PC-9 (cell line): ENCODE data around the gene KBTBD4. TPM values are rescaled to one million over a fixed set of nuclear protein-coding genes. Genes with fewer than 3 reads are reported as not detected.

Experiments used
- BruUV-seq: library from RNA; stranded (reverse); fragments of 400-500 nt; replicated peaks from 2 replicates; lab custom pipeline; 2021; lab: Mats Ljungman, UMichigan
- CTCF ChIA-PET: fragments of 300-600 bp; sonication (Branson Sonifier 250); formaldehyde crosslinking; loops from one replicate; lab custom pipeline; 2022; ENCODE audit warnings: antibody characterized with exemption; lab: Charles Lee
- POLR2A ChIA-PET: fragments of 300-600 bp; sonication (Branson Sonifier 250); formaldehyde crosslinking; loops from one replicate; lab custom pipeline; 2022; ENCODE audit warnings: antibody characterized with exemption; ENCODE audit not compliant: unreplicated experiment; lab: Charles Lee
- DNase-seq, 2 experiments: peaks; one replicate each; pipeline versions ENCODE4 v3.0.0 to v3.0.0-alpha.2; 2015 to 2022; ENCODE audit warnings: mixed read lengths in 1 of 2
- H2AFZ ChIP-seq: fragments of 200-600 bp; sonication (generic); 2 replicates; pipeline ENCODE4 v1.8.1; 2017; ENCODE audit warnings: antibody characterized with exemption
- H3F3A ChIP-seq: fragments of 200-600 bp; sonication (generic); 2 replicates; pipeline ENCODE4 v1.8.1; 2017; ENCODE audit warnings: antibody characterized with exemption, mild to moderate bottlenecking, low read depth; ENCODE audit not compliant: insufficient read depth
- H3K27ac ChIP-seq: fragments of 200-600 bp; sonication (generic); 2 replicates; pipeline ENCODE4 v1.6.1; 2016; ENCODE audit warnings: mixed run types
- H3K27me3 ChIP-seq: fragments of 200-600 bp; sonication (generic); 2 replicates; pipeline ENCODE4 v1.6.1; 2016; ENCODE audit warnings: low read depth, mixed run types; ENCODE audit not compliant: insufficient read depth
- H3K36me3 ChIP-seq: fragments of 200-600 bp; sonication (generic); 2 replicates; pipeline ENCODE4 v1.6.1; 2016; ENCODE audit warnings: low read depth, mixed run types
- H3K4me1 ChIP-seq: fragments of 200-600 bp; sonication (generic); replicated peaks from 2 replicates; pipeline ENCODE4 v1.6.1; 2016; ENCODE audit warnings: mixed run types; ENCODE audit not compliant: insufficient read depth
- H3K4me2 ChIP-seq: fragments of 200-600 bp; sonication (generic); 2 replicates; pipeline ENCODE4 v1.6.1; 2017; ENCODE audit warnings: mixed run types
- H3K4me3 ChIP-seq: fragments of 200-600 bp; sonication (generic); 2 replicates; pipeline ENCODE4 v1.6.1; 2016; ENCODE audit warnings: mixed run types
- H3K79me2 ChIP-seq: fragments of 200-600 bp; sonication (generic); 2 replicates; pipeline ENCODE4 v1.6.1; 2017; ENCODE audit warnings: low read depth, mixed run types
- H3K9me2 ChIP-seq: fragments of 200-600 bp; sonication (generic); 2 replicates; pipeline ENCODE4 v1.8.1; 2017; ENCODE audit warnings: mild to moderate bottlenecking; ENCODE audit not compliant: insufficient read depth
- H3K9me3 ChIP-seq: fragments of 200-600 bp; sonication (generic); 2 replicates; pipeline ENCODE4 v1.8.1; 2016; ENCODE audit warnings: low read depth; ENCODE audit not compliant: insufficient read depth
- H4K20me1 ChIP-seq: fragments of 200-600 bp; sonication (generic); 2 replicates; pipeline ENCODE4 v1.8.1; 2017; ENCODE audit not compliant: insufficient read depth
- EZH2 ChIP-seq: fragments of 200-600 bp; sonication (generic); IDR thresholded peaks from 2 replicates; pipeline ENCODE4 v1.8.0; 2017; ENCODE audit warnings: antibody characterized with exemption, low read depth
- intact Hi-C: fragments of 100-400 bp; cut with micrococcal nuclease; formaldehyde crosslinking; loops from one replicate; pipeline ENCODE4 v1.10.0; 2022; ENCODE audit not compliant: unreplicated experiment
- total RNA-seq: library from RNA; stranded (reverse); gene quantifications from 2 replicates; pipeline ENCODE4 v1.2.3, GENCODE V29; 2021
- TF ChIP-seq, protein P1 (sequence below): fragments of 200-600 bp; sonication (generic); conservative IDR thresholded peaks from 2 replicates; pipeline ENCODE4 v1.6.1; 2017; ENCODE audit warnings: mixed run types, antibody characterized with exemption, mild to moderate bottlenecking, moderate library complexity

The KBTBD4 gene
- total RNA-seq, 1 experiment from 2014 or later = 20.3 TPM

DNA sequence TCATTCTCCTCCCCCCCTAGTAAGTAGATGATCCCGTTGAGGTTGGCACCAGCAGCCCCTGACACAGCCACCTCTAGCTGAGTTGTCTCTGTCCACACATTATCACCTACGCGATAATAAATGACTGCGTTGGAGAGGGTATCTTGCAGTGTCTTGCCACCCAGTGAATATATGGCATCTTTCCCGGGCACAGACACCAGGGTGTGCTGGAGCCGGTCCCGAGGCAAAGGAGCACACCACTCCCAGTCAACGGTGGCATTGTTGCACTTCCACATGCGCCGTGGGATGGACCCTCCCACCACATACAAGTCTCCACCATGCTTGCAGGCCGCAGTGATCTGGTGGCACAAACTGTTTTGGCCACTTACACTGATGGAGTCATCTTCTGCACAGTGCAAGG, 5.4 kb downstream of the KBTBD4 start:
- no peak for TF ChIP-seq EZH2
- TF ChIP-seq, protein P1, sequence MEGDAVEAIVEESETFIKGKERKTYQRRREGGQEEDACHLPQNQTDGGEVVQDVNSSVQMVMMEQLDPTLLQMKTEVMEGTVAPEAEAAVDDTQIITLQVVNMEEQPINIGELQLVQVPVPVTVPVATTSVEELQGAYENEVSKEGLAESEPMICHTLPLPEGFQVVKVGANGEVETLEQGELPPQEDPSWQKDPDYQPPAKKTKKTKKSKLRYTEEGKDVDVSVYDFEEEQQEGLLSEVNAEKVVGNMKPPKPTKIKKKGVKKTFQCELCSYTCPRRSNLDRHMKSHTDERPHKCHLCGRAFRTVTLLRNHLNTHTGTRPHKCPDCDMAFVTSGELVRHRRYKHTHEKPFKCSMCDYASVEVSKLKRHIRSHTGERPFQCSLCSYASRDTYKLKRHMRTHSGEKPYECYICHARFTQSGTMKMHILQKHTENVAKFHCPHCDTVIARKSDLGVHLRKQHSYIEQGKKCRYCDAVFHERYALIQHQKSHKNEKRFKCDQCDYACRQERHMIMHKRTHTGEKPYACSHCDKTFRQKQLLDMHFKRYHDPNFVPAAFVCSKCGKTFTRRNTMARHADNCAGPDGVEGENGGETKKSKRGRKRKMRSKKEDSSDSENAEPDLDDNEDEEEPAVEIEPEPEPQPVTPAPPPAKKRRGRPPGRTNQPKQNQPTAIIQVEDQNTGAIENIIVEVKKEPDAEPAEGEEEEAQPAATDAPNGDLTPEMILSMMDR = no peak

DNA sequence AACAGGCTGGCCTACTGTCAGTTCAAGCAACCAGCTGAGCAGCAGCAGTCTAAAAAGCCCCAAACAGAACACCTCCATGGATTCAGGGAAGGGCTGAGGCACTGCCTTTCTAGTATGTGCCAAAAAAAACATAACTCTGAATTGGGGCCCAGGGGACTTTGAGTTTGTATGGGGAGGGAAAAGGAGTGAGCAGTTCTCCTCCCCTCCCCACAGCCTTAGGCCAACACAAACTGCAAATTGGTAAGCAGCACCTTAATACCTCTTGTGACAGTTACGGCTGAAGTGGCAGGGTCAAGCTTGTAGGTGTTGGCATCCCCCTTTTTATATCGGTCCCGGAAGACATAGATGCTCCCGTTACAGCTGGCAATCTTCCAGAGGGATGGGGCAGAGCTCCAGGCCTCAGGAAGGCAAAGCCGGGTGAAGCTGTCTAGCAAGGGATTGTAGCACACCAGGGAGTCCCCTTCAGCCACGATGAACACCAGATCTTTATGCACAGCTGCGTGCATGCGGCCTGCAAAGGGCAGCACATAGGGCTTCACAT, 6.0 kb downstream of the KBTBD4 start:
- no peak overlapping the region for H2AFZ ChIP-seq
- ChIA-PET CTCF (no interaction called here), POLR2A (interaction anchor here (0.5 to 0.6 kb wide), 2 partner anchors 32 to 88 kb away, joined by 5 to 8 read pairs; no protein-coding TSS in a partner anchor)
- no peak for DNase-seq
- peaks cover 32% of the 10 kb centered on the region for H3K79me2 ChIP-seq
- H3K36me3 ChIP-seq = peaks cover 27% of the 10 kb centered on the region
- no peaks in the 10 kb centered on the region for H3K9me3 ChIP-seq
- peaks cover 4% of the 10 kb centered on the region; the same call in 1 of the 2 replicates for H4K20me1 ChIP-seq
- H3F3A ChIP-seq = peaks cover 19% of the 10 kb centered on the region; the same call in 1 of the 2 replicates
- intact Hi-C loops = no loop called here
- no peaks in the 10 kb centered on the region for H3K9me2 ChIP-seq
- no peak overlapping the region for H3K4me2 ChIP-seq
- no peak overlapping the region for H3K4me3 ChIP-seq
- no peak for TF ChIP-seq EZH2
- TF ChIP-seq, protein P1 = no peak
- H3K27ac ChIP-seq = no peak overlapping the region
- 0 out of 2 replicates have a peak, but pooled peaks cover under 1% of the 10 kb centered on the region for H3K4me1 ChIP-seq
- H3K27me3 ChIP-seq = no peaks in the 10 kb centered on the region
- BruUV-seq = no TSS peak

More for the DNA sequence above, 5.4 kb downstream of the KBTBD4 start:
- H3K4me3 ChIP-seq = no peak overlapping the region
- H3K79me2 ChIP-seq = peaks cover 32% of the 10 kb centered on the region
- no peak overlapping the region for H2AFZ ChIP-seq
- H3F3A ChIP-seq = peaks cover 23% of the 10 kb centered on the region; the same call in 1 of the 2 replicates
- H3K36me3 ChIP-seq = peaks cover 27% of the 10 kb centered on the region
- H3K27me3 ChIP-seq = no peaks in the 10 kb centered on the region
- no peak overlapping the region for H3K4me2 ChIP-seq
- BruUV-seq = no TSS peak
- no peak overlapping the region for H3K27ac ChIP-seq
- no peak for DNase-seq
- H4K20me1 ChIP-seq = peaks cover 4% of the 10 kb centered on the region; the same call in 1 of the 2 replicates
- ChIA-PET CTCF (no interaction called here), POLR2A (interaction anchor here (0.6 kb wide), 2 partner anchors 60 to 87 kb away, joined by 5 to 8 read pairs; no protein-coding TSS in a partner anchor)
- H3K9me2 ChIP-seq = no peaks in the 10 kb centered on the region
- no peaks in the 10 kb centered on the region for H3K9me3 ChIP-seq
- peaks cover 5% of the 10 kb centered on the region for H3K4me1 ChIP-seq
- intact Hi-C loops = no loop called here

DNA sequence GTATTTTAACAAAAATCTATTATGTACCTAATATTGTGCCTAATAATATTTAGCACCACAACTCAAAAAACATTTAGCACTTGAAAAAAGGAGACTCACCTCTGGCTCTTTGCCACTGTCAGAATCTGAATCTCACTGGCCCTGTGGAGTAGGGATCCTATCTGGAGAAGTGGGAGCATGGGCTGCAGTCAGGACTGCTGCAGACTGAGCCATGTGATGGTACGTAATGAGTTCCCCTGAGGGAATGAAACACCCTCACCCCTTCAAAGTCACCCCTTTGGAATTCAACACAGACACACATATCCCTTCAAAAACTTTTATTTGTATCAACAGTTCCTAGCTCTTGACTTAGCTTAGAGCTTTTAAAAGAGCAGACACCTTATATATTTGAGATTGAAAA, 6.9 kb downstream of the KBTBD4 start:
- ChIA-PET POLR2A (no interaction called here), CTCF (no interaction called here)
- Histone ChIP-seq H3K9me2 (no peaks in the 10 kb centered on the region), H4K20me1 (peaks cover 7% of the 10 kb centered on the region; the same call in 1 of the 2 replicates), H3K4me3 (no peak overlapping the region), H3K27ac (no peak overlapping the region), H3F3A (peaks cover 10% of the 10 kb centered on the region; the same call in 1 of the 2 replicates), H3K4me2 (no peak overlapping the region), H3K4me1 (peaks cover 4% of the 10 kb centered on the region), H3K79me2 (peaks cover 33% of the 10 kb centered on the region), H2AFZ (no peak overlapping the region), H3K9me3 (no peaks in the 10 kb centered on the region), H3K27me3 (no peaks in the 10 kb centered on the region), H3K36me3 (peaks cover 27% of the 10 kb centered on the region)
- intact Hi-C loops = no loop called here
- TF ChIP-seq, protein P1 = no peak
- no peak for TF ChIP-seq EZH2
- DNase-seq = no peak
- BruUV-seq = no TSS peak
